Memory B cell (primary cell): ENCODE data around the gene BCOR.

Experiments
- ATAC-seq: fragments of 150-1000 bp; cut with Tn5 transposase; 2 replicates; pipeline ENCODE4 v1.10.0; 2021; ENCODE audit warnings: low read depth, mild to moderate bottlenecking, moderate library complexity
- DNase-seq, 2 donors: peaks; one replicate each; pipeline ENCODE4 v3.0.0; 2022; ENCODE audit warnings: low spot score in 2 of 2
- H3K27ac Mint-ChIP-seq: one replicate; pipeline ENCODE4 v1.8.0; 2022; ENCODE audit warnings: mild to moderate bottlenecking, moderate library complexity, mixed read lengths
- H3K27me3 Mint-ChIP-seq: one replicate; pipeline ENCODE4 v1.8.0; 2022; ENCODE audit warnings: mixed read lengths
- H3K36me3 Mint-ChIP-seq: one replicate; pipeline ENCODE4 v1.8.0; 2022; ENCODE audit warnings: mild to moderate bottlenecking, mixed read lengths
- H3K4me1 Mint-ChIP-seq: one replicate; pipeline ENCODE4 v1.8.0; 2022; ENCODE audit warnings: mixed read lengths
- H3K4me3 Mint-ChIP-seq: one replicate; pipeline ENCODE4 v1.8.0; 2022; ENCODE audit warnings: mild to moderate bottlenecking, moderate library complexity, mixed read lengths
- H3K9me3 Mint-ChIP-seq: one replicate; pipeline ENCODE4 v1.8.0; 2022; ENCODE audit warnings: mixed read lengths

The BCOR gene

DNA sequence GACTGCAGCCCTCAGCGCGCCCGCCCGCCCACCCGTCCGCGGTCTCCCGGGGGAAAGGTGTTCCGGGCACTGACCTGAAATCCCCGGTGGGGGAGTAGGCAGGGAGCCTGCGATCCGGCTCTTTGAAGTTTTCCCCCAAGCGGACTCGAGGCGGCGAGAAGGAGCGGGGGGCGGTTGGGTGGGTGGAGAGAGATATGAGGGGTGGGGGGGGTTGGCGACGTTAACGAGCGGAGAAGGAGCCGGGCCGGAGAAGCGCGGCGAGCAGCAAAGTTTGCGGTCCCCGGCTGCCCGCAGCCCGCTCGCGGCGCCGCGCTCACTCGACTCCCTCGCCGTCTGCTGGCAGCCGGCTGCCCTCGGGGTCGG is 636 bp downstream of the BCOR start:
- H3K4me3 Mint-ChIP-seq, result peak overlapping the region; percentile 88
- peak overlapping the region; percentile 90 for H3K27ac Mint-ChIP-seq
- H3K27me3 Mint-ChIP-seq, result no peaks in the 10 kb centered on the region
- H3K36me3 Mint-ChIP-seq, result no peaks in the 10 kb centered on the region
- peaks cover 27% of the 10 kb centered on the region for H3K4me1 Mint-ChIP-seq
- H3K9me3 Mint-ChIP-seq, result no peaks in the 10 kb centered on the region
- ATAC-seq (no peak), DNase-seq (no peak)

DNA sequence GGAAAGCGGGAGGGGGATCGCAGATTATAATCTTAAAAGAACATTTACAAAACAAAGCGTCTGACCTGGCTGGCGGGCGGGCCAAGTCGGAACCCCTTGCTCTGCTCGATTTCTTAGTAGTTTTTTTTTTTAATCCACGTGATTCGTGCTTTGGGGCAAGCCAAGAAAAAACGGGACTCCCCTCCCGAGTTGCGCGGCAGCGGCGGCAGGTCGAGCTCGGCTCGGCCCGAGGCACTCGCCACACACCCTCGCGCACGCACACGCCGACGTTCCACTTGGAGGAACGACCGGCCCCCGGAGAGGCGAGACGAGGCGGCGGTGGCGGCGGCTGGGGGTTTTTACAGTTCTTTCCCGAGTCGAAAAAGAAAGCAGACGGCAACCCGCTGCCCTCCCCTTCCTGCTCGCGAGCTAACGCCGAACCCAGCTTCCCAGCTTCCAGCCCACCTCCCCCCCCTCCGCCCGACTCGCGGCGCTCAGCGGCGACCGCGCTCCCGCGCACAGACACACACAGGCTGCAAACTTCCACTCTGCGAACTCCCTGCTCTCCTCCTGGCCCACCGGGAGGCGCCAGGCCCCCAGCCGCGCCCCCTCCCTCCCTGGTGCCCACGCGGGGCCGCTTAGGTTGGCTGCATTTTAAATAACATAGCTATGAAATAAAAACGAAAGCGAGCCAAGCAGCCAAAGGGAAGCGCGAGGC is 1.2 kb downstream of the BCOR start:
- ATAC-seq (peak; percentile 24), DNase-seq (peak; percentile 57 to 61)
- H3K27me3 Mint-ChIP-seq, result no peaks in the 10 kb centered on the region
- no peaks in the 10 kb centered on the region for H3K36me3 Mint-ChIP-seq
- peaks cover 27% of the 10 kb centered on the region for H3K4me1 Mint-ChIP-seq
- peak overlapping the region; percentile 90 for H3K27ac Mint-ChIP-seq
- peak overlapping the region; percentile 88 for H3K4me3 Mint-ChIP-seq
- H3K9me3 Mint-ChIP-seq, result no peaks in the 10 kb centered on the region

DNA sequence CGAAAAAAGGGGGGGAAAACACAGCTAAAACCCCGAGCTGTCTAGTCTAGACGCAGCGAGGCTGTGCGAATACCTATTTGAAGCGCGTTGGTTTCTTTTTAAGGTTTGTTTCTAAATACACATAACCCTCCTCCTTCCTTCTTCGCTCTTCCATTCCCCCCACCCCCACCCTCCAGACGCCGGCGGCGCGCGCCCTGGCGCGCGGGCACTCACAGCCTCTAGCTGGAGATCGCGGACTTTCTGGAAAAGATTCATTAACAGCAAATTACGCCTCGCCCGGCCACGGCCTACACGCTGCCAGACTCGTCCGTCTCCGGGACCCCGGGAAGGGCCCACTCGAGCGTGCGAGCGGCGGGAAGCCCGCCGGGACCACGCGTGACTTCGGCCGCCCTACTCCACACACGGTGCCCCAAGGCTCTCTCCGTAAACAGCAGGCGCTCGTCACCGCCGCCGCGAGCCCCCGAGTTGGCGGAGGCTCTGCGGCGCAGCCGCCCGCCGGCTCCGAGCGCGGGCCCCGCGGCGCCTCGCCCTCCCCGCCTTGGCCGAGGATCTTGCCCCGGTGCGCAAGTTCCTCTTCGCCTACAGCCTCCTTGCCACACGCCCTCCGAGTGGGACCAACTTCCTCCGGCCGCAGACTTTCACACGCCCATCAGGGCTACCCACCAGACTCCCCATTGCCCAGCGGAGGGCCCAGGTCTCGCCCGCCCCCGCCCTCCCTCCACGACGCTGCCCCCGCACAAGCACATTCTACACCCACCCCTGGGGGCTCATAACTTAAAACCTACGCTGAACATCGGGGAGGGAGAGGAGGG is 2.0 kb downstream of the BCOR start:
- Mint-ChIP-seq H3K27ac (peak overlapping the region; percentile 90), H3K27me3 (no peaks in the 10 kb centered on the region), H3K4me3 (peak overlapping the region; percentile 88), H3K36me3 (no peaks in the 10 kb centered on the region), H3K9me3 (no peaks in the 10 kb centered on the region), H3K4me1 (peaks cover 34% of the 10 kb centered on the region)
- ATAC-seq (no peak), DNase-seq (peak in 1 of 2 donors; percentile 31)

GRCh38 chrX:40094900-40095582 is 2.7 kb downstream of the BCOR start:
- peak overlapping the region; percentile 67 for H3K27ac Mint-ChIP-seq
- no peaks in the 10 kb centered on the region for H3K36me3 Mint-ChIP-seq
- DNase-seq (no peak), ATAC-seq (no peak)
- no peaks in the 10 kb centered on the region for H3K9me3 Mint-ChIP-seq
- H3K4me1 Mint-ChIP-seq, result peaks cover 35% of the 10 kb centered on the region
- H3K27me3 Mint-ChIP-seq, result no peaks in the 10 kb centered on the region
- H3K4me3 Mint-ChIP-seq, result peak overlapping the region; percentile 88

DNA sequence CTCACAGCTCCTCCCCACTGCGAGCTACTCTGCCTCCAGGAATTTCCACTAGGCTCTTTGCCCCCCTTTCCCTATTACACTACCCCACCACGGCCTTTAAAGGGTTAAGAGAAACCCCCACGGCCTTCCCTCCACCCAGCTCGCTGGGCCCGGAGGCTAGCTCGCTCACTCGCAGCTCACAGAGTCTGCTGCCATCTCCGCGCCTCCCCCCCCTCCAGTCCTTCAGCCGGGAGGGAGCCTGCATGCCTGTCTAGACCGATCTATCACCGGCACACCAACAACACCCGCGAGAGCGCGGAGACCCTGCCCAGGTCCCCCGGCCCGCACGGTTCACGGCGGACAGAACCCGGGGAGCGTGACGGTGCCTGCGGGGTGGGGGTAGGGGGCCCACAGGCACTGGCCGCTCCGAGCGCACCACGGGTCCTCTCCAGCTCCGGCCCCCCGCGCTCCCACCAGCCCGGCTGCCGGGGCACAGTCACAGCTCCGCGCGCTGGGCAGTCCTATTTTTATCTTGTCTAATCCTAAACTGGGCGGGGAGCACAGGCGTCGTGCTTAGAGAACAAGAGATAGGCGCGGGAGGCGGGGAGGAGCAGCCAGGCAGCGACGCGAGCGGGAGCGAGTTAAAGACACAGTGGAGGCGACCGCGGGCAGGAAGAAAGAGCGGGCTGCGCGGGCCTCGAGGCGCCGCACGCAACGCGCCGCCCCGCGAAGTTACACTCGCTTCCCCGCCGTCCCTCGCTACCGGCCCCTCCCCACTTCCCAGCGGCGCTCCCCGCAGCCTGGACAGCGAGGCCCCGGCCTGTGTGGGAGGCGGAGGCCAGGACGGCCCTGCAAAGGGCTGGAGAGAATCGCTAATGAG is 3.5 kb downstream of the BCOR start:
- peaks cover 39% of the 10 kb centered on the region for H3K4me1 Mint-ChIP-seq
- no peak overlapping the region for H3K27ac Mint-ChIP-seq
- no peaks in the 10 kb centered on the region for H3K27me3 Mint-ChIP-seq
- DNase-seq (peak in 1 of 2 donors; percentile 16), ATAC-seq (no peak)
- H3K36me3 Mint-ChIP-seq, result no peaks in the 10 kb centered on the region
- no peaks in the 10 kb centered on the region for H3K9me3 Mint-ChIP-seq
- H3K4me3 Mint-ChIP-seq, result peak overlapping the region; percentile 88

DNA sequence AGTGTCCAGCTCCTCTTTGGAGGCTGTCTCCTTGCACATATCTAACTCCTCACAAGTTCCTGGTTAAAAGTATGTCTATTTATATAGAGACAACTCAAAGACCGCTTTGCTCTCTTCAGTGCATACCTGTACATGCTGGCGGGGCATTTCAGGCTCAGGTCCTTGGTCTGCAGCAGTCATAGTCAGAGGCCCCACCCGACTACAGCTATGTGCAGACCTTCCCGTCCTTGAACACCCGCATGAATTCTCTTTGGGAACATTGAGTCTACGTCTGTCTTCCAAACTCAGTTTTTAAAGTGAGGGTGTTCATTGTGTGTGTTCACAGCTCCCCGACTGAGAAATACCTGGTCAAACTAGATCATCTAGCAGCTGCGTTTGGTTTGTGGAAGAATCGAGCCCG is 4.2 kb downstream of the BCOR start:
- H3K27me3 Mint-ChIP-seq, result no peaks in the 10 kb centered on the region
- DNase-seq (no peak), ATAC-seq (no peak)
- no peaks in the 10 kb centered on the region for H3K36me3 Mint-ChIP-seq
- no peak overlapping the region for H3K27ac Mint-ChIP-seq
- H3K4me1 Mint-ChIP-seq, result peaks cover 42% of the 10 kb centered on the region
- H3K4me3 Mint-ChIP-seq, result peak overlapping the region; percentile 88
- H3K9me3 Mint-ChIP-seq, result no peaks in the 10 kb centered on the region

DNA sequence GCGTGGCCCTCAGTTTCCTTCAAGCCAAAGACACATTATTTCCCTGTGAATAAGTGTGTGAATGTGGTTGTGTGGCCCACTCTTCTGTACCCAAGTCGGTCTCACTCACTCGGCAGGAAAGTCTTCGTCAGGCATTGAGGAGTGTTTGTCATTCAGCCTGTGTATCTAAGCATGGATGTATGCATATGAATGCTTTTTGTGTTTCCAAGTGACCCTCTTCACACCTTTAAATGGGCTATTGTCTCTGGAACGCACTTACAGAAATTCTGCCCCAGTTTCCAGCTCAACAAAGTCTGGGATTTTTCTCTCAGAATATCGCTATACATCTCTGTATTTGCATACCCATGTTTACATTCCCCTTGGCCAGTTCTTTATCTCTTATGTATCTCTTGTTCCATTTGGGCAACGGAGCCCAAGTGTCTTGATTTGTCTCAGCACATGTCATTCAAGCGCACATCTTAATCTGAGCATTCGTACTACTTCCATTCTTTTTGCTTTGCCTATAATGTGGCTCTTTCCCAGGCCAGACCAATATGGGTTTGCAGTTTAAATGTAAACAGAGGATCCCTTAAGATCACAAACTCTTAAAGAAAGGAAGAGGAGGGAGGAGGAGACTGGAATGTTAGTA is 4.8 kb downstream of the BCOR start:
- no peak for DNase-seq
- Mint-ChIP-seq H3K4me3 (peak overlapping the region; percentile 53), H3K4me1 (peaks cover 42% of the 10 kb centered on the region), H3K9me3 (no peaks in the 10 kb centered on the region), H3K27me3 (no peaks in the 10 kb centered on the region), H3K36me3 (no peaks in the 10 kb centered on the region), H3K27ac (no peak overlapping the region)
- ATAC-seq, result no peak

GRCh38 chrX:40091691-40092421 is 5.9 kb downstream of the BCOR start:
- ATAC-seq, result no peak
- H3K27ac Mint-ChIP-seq, result no peak overlapping the region
- H3K9me3 Mint-ChIP-seq, result no peaks in the 10 kb centered on the region
- no peak overlapping the region for H3K4me3 Mint-ChIP-seq
- no peaks in the 10 kb centered on the region for H3K27me3 Mint-ChIP-seq
- no peaks in the 10 kb centered on the region for H3K36me3 Mint-ChIP-seq
- DNase-seq, result no peak
- H3K4me1 Mint-ChIP-seq, result peaks cover 42% of the 10 kb centered on the region

DNA sequence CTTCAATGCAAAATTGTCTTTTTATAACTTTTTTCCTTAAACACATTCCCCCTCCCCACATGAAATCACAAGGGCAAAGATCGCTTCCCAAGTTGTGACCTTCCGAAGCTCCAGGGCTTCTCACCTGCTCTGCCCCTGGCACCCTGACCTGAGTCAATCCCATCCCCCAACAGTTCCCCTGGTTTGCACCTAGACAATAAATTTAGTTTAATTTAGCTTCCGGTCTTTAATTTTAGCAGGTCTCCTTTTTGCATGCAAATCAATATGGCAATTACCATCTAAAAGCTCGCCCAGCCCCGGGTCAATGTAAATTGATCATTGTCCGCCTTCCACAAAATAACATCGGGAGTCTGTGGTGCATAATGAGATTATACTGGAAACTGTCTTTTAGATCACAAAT is 6.8 kb downstream of the BCOR start:
- H3K27ac Mint-ChIP-seq, result peak overlapping the region; percentile 39
- ATAC-seq, result no peak
- H3K27me3 Mint-ChIP-seq, result no peaks in the 10 kb centered on the region
- peak overlapping the region; percentile 84 for H3K4me3 Mint-ChIP-seq
- H3K9me3 Mint-ChIP-seq, result no peaks in the 10 kb centered on the region
- no peak for DNase-seq
- no peaks in the 10 kb centered on the region for H3K36me3 Mint-ChIP-seq
- peaks cover 48% of the 10 kb centered on the region for H3K4me1 Mint-ChIP-seq

GRCh38 chrX:40090050-40090804 is 7.5 kb downstream of the BCOR start:
- H3K27me3 Mint-ChIP-seq, result no peaks in the 10 kb centered on the region
- peak overlapping the region; percentile 84 for H3K4me3 Mint-ChIP-seq
- no peaks in the 10 kb centered on the region for H3K36me3 Mint-ChIP-seq
- no peaks in the 10 kb centered on the region for H3K9me3 Mint-ChIP-seq
- H3K27ac Mint-ChIP-seq, result no peak overlapping the region
- no peak for DNase-seq
- H3K4me1 Mint-ChIP-seq, result peaks cover 48% of the 10 kb centered on the region
- ATAC-seq, result peak; percentile 30

DNA sequence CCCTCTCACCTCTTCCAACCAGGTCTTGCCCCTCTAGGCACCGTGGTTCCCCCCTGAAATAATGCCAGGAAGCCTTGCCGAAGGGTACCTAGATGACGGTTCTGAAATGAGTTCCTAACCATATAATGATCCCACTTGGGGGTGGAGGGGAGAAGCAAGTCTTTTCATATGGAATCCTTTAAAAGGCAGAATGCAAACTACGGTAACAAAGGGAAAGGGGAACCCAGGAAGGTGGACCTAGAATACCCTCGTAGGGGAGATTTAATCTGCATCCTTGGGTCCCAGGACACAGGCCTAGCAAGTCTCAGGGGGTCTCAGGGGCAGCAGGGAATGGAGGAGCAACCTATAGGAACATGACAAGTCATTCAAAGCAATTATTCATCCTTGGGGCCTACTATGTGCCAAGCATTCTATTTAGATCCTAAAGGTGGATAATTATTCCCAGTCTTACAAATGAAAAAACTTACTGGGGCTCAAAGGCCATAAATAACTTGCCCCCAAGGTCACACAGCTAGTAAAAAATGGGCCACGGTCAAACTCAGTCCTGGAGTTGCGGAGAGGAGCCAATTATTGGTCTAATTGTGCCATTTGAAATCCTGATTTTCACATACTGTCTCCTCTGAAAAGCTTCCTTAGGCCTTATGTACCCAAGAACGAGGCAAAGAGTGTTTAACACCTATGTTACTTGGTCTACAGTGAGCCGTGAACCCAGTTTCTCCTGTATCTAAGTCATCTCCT is 8.8 kb downstream of the BCOR start:
- no peak for ATAC-seq
- DNase-seq, result no peak
- H3K4me1 Mint-ChIP-seq, result peaks cover 49% of the 10 kb centered on the region
- no peaks in the 10 kb centered on the region for H3K27me3 Mint-ChIP-seq
- H3K4me3 Mint-ChIP-seq, result peak overlapping the region; percentile 59
- peak overlapping the region; percentile 63 for H3K27ac Mint-ChIP-seq
- no peaks in the 10 kb centered on the region for H3K36me3 Mint-ChIP-seq
- no peaks in the 10 kb centered on the region for H3K9me3 Mint-ChIP-seq

DNA sequence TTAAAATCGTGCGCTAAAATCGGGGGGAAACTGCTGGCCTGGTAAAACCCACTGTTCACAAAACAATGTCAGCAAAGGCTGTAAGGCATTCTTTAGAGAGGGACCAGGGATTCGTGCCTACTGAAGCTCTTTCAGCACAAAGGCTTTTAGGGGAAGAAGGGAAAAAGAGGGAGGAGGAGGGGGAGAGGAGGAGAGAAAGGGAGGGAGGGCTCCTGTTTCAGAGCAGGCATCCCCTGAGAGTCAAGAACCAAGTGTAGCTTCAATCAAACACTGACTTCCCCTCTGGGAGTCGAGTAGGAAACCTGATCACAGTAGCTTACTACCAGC is 9.5 kb downstream of the BCOR start:
- ATAC-seq (no peak), DNase-seq (no peak)
- no peak overlapping the region for H3K27ac Mint-ChIP-seq
- no peaks in the 10 kb centered on the region for H3K27me3 Mint-ChIP-seq
- H3K9me3 Mint-ChIP-seq, result no peaks in the 10 kb centered on the region
- H3K36me3 Mint-ChIP-seq, result no peaks in the 10 kb centered on the region
- H3K4me3 Mint-ChIP-seq, result no peak overlapping the region
- H3K4me1 Mint-ChIP-seq, result peaks cover 43% of the 10 kb centered on the region
